ENCODE measurements around the gene TBC1D14.

TBC1D14 gene

DNA sequence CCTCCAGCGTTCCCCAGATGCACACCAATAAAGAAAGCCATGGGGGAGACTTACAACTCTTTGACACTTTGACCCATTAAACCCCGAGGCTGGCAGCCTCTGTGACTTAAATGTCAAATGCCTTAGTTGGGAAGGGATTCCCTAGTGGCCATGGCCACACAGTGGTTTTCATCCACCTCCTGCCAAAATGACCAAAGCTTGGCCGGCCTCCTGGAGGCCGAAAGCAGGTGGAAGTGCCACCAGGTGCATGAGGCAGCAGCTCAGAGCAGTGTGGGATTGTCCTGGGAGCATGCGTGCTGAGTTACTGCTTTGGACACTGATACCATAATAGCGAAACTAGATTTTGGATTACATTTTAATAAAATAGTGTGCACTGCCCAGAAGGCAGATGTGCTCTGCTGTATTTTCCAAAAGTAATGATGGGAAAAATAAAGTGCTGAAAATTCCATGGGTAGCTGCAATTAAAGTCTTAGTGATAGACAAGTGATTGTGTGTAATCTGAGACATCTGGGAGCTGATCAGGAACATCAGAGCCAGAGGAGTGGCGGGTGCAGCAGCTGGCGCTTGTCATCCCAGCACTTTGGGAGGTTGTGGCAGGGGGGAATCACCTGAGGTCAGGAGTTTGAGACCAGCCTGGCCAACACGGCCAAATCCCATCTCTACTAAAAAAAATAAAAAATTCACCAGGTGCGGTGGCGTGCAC, 93.7 kb downstream of the TBC1D14 start:
- Histone ChIP-seq H3K27me3 (no peaks in the 10 kb centered on the region), H3K4me1 (no peaks in the 10 kb centered on the region), H3K36me3 (peaks cover 67% of the 10 kb centered on the region), H3K9me3 (no peaks in the 10 kb centered on the region), H3K4me3 (ENCODE audit: low read depth, low read length) (no peak overlapping the region)
- DNase-seq = no peak
- TF ChIP-seq, protein P1, sequence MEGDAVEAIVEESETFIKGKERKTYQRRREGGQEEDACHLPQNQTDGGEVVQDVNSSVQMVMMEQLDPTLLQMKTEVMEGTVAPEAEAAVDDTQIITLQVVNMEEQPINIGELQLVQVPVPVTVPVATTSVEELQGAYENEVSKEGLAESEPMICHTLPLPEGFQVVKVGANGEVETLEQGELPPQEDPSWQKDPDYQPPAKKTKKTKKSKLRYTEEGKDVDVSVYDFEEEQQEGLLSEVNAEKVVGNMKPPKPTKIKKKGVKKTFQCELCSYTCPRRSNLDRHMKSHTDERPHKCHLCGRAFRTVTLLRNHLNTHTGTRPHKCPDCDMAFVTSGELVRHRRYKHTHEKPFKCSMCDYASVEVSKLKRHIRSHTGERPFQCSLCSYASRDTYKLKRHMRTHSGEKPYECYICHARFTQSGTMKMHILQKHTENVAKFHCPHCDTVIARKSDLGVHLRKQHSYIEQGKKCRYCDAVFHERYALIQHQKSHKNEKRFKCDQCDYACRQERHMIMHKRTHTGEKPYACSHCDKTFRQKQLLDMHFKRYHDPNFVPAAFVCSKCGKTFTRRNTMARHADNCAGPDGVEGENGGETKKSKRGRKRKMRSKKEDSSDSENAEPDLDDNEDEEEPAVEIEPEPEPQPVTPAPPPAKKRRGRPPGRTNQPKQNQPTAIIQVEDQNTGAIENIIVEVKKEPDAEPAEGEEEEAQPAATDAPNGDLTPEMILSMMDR (IDR thresholded peaks at IDR 0.05; ENCODE audit: low read depth, low read length) = no peak

DNA sequence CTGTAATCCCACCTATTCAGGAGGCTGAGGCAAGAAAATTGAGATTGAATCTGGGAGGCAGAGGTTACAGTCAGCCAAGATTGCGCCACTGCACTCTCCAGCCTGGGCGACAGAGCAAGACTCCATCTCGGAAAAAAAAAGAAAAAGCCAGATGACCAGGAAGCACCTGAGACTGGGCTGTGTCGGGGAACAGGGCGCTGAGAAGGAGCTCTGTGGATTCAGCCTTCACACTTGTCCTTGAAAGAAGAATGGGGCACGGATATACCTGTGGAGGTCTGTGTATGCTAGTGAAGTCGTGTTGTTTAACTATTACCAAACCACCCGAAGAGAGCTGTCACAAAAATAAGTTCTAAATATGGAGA, 94.2 kb downstream of the TBC1D14 start:
- Histone ChIP-seq H3K4me1 (no peaks in the 10 kb centered on the region), H3K4me3 (ENCODE audit: low read depth, low read length) (no peak overlapping the region), H3K36me3 (peaks cover 63% of the 10 kb centered on the region), H3K9me3 (no peaks in the 10 kb centered on the region), H3K27me3 (no peaks in the 10 kb centered on the region)
- DNase-seq = no peak
- TF ChIP-seq, protein P1 (IDR thresholded peaks at IDR 0.05; ENCODE audit: low read depth, low read length) = no peak

DNA sequence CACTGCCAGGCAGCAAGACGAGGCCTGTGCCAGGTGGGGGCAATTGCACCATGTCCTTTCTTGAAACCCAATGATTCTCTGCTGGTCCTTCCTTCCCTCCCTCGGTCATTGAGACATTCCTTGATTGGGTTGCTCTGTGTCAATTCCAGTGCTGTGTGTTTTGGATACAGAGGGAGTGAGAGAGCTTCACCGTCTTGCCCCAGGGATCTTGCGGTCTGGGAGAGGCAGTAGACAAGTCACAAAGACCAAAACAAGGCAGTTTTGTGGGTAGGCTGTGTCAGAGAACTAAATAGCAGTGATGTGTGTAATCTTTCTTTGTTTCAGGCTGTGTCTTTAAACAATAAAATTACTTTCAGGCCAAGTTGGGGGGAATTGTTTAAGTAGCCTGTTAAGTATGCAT, 94.7 kb downstream of the TBC1D14 start:
- no peaks in the 10 kb centered on the region for H3K4me1 ChIP-seq
- TF ChIP-seq, protein P1 (IDR thresholded peaks at IDR 0.05; ENCODE audit: low read depth, low read length) = no peak
- no peaks in the 10 kb centered on the region for H3K9me3 ChIP-seq
- H3K27me3 ChIP-seq = no peaks in the 10 kb centered on the region
- H3K36me3 ChIP-seq = peaks cover 60% of the 10 kb centered on the region
- H3K4me3 ChIP-seq (ENCODE audit: low read depth, low read length) = no peak overlapping the region
- DNase-seq = no peak

DNA sequence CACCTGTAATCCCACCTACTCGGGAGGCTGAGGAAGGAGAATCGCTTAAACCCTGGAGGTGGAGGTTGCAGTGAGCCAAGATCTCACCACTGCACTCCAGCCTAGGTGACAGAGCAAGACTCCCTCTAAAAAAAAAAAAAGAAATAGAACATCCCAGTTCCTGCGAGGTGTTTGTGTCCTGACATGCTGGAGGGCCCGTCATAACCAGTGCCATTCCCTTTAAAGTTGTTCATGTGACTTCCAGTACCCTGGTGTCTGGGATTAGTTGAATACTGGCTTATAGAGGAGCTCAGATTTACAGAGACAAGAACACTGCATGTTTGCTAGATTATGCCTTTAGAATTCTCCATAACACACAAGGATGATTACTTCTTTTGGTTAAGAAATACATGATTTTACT, 95.9 kb downstream of the TBC1D14 start:
- H3K4me1 ChIP-seq = no peaks in the 10 kb centered on the region
- H3K27me3 ChIP-seq = no peaks in the 10 kb centered on the region
- TF ChIP-seq, protein P1 (IDR thresholded peaks at IDR 0.05; ENCODE audit: low read depth, low read length) = no peak
- H3K4me3 ChIP-seq (ENCODE audit: low read depth, low read length) = no peak overlapping the region
- peaks cover 58% of the 10 kb centered on the region for H3K36me3 ChIP-seq
- no peak for DNase-seq
- no peaks in the 10 kb centered on the region for H3K9me3 ChIP-seq

DNA sequence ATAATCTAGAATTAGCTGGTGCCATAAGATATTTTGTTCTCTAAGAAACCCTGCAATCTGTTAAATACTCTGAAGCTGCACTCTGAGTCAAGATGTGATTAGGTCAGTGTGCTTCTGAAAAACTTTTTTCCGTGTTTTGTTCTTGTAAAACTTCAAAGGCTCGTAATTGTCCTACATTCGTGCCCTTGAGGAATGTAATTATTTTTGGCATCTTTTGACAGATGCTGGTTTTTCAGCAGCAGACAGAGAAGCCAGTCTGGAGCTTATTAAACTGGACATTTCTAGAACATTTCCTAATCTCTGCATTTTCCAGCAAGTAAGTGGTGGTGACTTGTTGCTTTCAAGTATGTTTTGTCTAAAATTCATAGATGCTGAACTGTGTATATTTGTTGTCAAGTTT, 96.8 kb downstream of the TBC1D14 start:
- no peak for DNase-seq
- peaks cover 58% of the 10 kb centered on the region for H3K36me3 ChIP-seq

More for the DNA sequence above, 96.8 kb downstream of the TBC1D14 start:
- H3K4me3 ChIP-seq (ENCODE audit: low read depth, low read length) = no peak overlapping the region
- TF ChIP-seq, protein P1 (IDR thresholded peaks at IDR 0.05; ENCODE audit: low read depth, low read length) = no peak
- H3K4me1 ChIP-seq = no peaks in the 10 kb centered on the region
- no peaks in the 10 kb centered on the region for H3K27me3 ChIP-seq
- no peaks in the 10 kb centered on the region for H3K9me3 ChIP-seq

Measured in BE2C (cell line).